A673 (cell line): Measurements from ENCODE around the gene WNK4. TPM values are rescaled to one million over a fixed set of nuclear protein-coding genes. Genes with fewer than 3 reads are reported as not detected.
"Not testable (repeated sequence)": the region's sequence is repeated elsewhere in the genome, so short reads cannot be mapped to it uniquely, and the experiment has no call there.

ENCODE experiments used
- Bru-seq: library from RNA; stranded (reverse); fragments of 400-500 nt; gene quantifications from one replicate; lab custom pipeline; 2021; lab: Mats Ljungman, UMichigan
- BruChase-seq, 2 experiments: library from RNA; stranded (reverse); fragments of 400-500 nt; gene quantifications; one replicate each; lab custom pipeline; 2021; lab: Mats Ljungman, UMichigan
- BruUV-seq: library from RNA; stranded (reverse); fragments of 400-500 nt; replicated peaks from 2 replicates; lab custom pipeline; 2021; lab: Mats Ljungman, UMichigan
- CTCF ChIA-PET: fragments of 300-600 bp; sonication (Branson Sonifier 250); formaldehyde crosslinking; loops from one replicate; lab custom pipeline; 2022; ENCODE audit warnings: antibody characterized with exemption; lab: Charles Lee
- POLR2A ChIA-PET: fragments of 300-600 bp; sonication (Branson Sonifier 250); formaldehyde crosslinking; loops from one replicate; lab custom pipeline; 2022; ENCODE audit warnings: antibody characterized with exemption; ENCODE audit not compliant: low non-redundant PET; lab: Charles Lee
- DNase-seq: peaks from one replicate; pipeline ENCODE4 v3.0.0-alpha.2; 2015; ENCODE audit warnings: low spot score
- H3K27ac ChIP-seq: fragments of 200-600 bp; sonication (generic); 2 replicates; pipeline ENCODE4 v1.5.1; 2016; ENCODE audit warnings: mixed run types, low read depth, mild to moderate bottlenecking, mixed read lengths, antibody characterized with exemption, low read length; ENCODE audit not compliant: poor library complexity, severe bottlenecking
- H3K27me3 ChIP-seq: fragments of 200-600 bp; sonication (generic); replicated peaks from 2 replicates; pipeline ENCODE4 v1.6.1; 2017; ENCODE audit warnings: mixed run types, low read depth, mild to moderate bottlenecking, mixed read lengths, antibody characterized with exemption, low read length; ENCODE audit not compliant: insufficient read depth, poor library complexity
- H3K36me3 ChIP-seq: fragments of 200-600 bp; sonication (generic); 2 replicates; pipeline ENCODE4 v1.6.1; 2016; ENCODE audit warnings: mixed run types, mild to moderate bottlenecking, mixed read lengths, antibody characterized with exemption, low read length; ENCODE audit not compliant: insufficient read depth, poor library complexity, severe bottlenecking
- H3K4me1 ChIP-seq: fragments of 200-600 bp; sonication (generic); 2 replicates; pipeline ENCODE4 v1.6.1; 2017; ENCODE audit warnings: mixed run types, mild to moderate bottlenecking, mixed read lengths, antibody characterized with exemption, low read length; ENCODE audit not compliant: insufficient read depth, poor library complexity, severe bottlenecking
- H3K4me3 ChIP-seq: fragments of 200-600 bp; sonication (generic); 2 replicates; pipeline ENCODE4 v1.5.1; 2016; ENCODE audit warnings: low read depth, mixed run types, mild to moderate bottlenecking, mixed read lengths, low read length; ENCODE audit not compliant: poor library complexity, severe bottlenecking
- H3K9me3 ChIP-seq: fragments of 200-600 bp; sonication (generic); 2 replicates; pipeline ENCODE4 v1.6.1; 2016; ENCODE audit warnings: mixed run types, low read depth, mild to moderate bottlenecking, mixed read lengths, antibody characterized with exemption, low read length; ENCODE audit not compliant: poor library complexity, severe bottlenecking
- EZH2 ChIP-seq: fragments of 200-600 bp; sonication (generic); IDR thresholded peaks from 2 replicates; pipeline ENCODE4 v1.6.1; 2017; ENCODE audit warnings: borderline replicate concordance, low read depth, mild to moderate bottlenecking, mixed read lengths, antibody characterized with exemption, low read length; ENCODE audit not compliant: poor library complexity, severe bottlenecking
- intact Hi-C: fragments of 100-400 bp; cut with micrococcal nuclease; formaldehyde crosslinking; loops from one replicate; pipeline ENCODE4 v1.10.0; 2022; ENCODE audit not compliant: unreplicated experiment
- long read RNA-seq: library from polyadenylated mRNA; stranded (forward); transcript quantifications from one replicate; pipeline ENCODE4 v2.0.0, GENCODE V29; 2022
- total RNA-seq: library from RNA; stranded (reverse); gene quantifications from 2 replicates; pipeline ENCODE4 v1.2.3, GENCODE V29; 2021
- TF ChIP-seq, protein P1 (sequence below): fragments of 300-800, 200-600 bp; sonication (generic); conservative IDR thresholded peaks from 2 replicates; pipeline ENCODE4 v1.5.1; 2017; ENCODE audit warnings: low read depth, mild to moderate bottlenecking, antibody characterized with exemption, low read length, moderate library complexity, mixed read lengths

WNK4 gene
- total RNA-seq = 0.11 and 0.37 TPM in 2 replicates
- percentile 19 among the genes with signal in this experiment for Bru-seq, nascent RNA
- percentile 17 among the genes with signal in this experiment for BruChase-seq, experiment 1, labeled RNA remaining after a 2-hour chase
- percentile 31 among the genes with signal in this experiment for BruChase-seq, experiment 2, labeled RNA remaining after a 6-hour chase
- long read RNA-seq = 0 reads

DNA sequence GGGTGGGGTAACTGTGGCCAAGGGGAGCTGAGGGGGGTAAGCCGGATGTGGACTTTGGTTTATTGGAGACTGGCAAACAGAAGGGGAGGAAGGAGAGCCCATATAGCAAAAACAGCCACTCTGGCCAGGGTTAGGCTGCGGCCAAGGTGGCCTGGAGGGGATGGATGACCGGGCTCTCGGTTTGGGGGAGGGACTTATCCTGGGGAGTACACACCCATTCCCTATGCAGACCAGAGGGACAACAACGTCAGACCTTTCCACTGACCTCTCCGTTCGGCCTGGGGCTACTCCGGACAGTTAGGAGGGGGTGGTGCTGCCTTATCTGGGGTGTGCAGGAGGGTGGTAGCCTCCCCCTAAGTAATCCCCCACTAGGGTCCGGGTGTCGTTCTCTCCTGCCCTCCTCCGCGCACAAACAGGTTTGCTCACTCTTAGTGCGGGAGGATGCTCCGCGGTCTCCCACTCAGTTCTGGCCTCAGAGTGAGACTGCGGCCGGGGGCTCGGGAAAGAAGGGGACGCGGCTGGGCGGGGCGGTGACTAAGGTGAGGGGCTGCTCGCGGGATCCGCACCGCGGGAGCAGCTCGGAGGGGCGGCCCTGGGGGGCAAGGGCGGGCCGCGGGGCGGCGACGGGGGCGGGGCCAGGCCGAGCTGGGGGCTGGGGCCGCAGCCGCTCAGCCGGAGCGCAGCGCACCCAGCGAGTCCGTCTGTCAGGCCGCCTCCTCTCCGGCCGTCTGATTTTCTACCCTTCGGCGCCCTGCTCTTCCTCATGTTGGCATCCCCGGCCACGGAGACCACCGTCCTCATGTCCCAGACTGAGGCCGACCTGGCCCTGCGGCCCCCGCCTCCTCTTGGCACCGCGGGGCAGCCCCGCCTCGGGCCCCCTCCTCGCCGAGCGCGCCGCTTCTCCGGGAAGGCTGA lies at the start of gene WNK4:
TSS of gene WNK4 (plus strand) at position 675 of the 915 bp plus-strand sequence. CDS start at position 764, 89 bp downstream.
- TF ChIP-seq EZH2 = no peak
- TF ChIP-seq, protein P1, sequence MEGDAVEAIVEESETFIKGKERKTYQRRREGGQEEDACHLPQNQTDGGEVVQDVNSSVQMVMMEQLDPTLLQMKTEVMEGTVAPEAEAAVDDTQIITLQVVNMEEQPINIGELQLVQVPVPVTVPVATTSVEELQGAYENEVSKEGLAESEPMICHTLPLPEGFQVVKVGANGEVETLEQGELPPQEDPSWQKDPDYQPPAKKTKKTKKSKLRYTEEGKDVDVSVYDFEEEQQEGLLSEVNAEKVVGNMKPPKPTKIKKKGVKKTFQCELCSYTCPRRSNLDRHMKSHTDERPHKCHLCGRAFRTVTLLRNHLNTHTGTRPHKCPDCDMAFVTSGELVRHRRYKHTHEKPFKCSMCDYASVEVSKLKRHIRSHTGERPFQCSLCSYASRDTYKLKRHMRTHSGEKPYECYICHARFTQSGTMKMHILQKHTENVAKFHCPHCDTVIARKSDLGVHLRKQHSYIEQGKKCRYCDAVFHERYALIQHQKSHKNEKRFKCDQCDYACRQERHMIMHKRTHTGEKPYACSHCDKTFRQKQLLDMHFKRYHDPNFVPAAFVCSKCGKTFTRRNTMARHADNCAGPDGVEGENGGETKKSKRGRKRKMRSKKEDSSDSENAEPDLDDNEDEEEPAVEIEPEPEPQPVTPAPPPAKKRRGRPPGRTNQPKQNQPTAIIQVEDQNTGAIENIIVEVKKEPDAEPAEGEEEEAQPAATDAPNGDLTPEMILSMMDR = no peak
- H3K36me3 ChIP-seq = no peaks in the 10 kb centered on the region
- POLR2A ChIA-PET = no interaction called here
- peak within 1 kb of the TSS; percentile 43 for H3K4me3 ChIP-seq
- no peak within 1 kb of the TSS for H3K27ac ChIP-seq
- peaks cover 13% of the 10 kb centered on the region for H3K27me3 ChIP-seq
- H3K4me1 ChIP-seq = no peaks in the 10 kb centered on the region
- H3K9me3 ChIP-seq = no peaks in the 10 kb centered on the region
- intact Hi-C loops = no loop called here
- CTCF ChIA-PET = no interaction called here
- no TSS peak for BruUV-seq
- DNase-seq = no peak

DNA sequence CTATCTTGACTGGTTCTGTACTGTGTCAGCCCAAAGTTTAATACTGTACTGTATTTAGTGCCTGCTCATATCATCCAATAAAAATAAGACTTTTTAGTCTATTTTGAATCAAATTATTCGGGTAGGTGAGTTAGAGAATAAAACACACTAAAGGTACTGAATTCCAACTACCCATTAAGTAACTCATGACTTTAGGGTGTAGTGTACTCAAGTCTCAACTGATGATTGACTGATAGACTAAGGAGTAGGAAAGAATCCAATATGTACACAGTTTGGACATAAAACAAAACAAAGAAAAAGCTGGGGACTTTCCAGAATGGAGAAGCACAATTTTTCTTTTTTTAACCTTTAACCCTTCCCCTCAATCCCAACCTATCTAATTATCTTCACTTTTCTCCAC lies 39.7 kb upstream of the WNK4 start:
- intact Hi-C loops = no loop called here

DNA sequence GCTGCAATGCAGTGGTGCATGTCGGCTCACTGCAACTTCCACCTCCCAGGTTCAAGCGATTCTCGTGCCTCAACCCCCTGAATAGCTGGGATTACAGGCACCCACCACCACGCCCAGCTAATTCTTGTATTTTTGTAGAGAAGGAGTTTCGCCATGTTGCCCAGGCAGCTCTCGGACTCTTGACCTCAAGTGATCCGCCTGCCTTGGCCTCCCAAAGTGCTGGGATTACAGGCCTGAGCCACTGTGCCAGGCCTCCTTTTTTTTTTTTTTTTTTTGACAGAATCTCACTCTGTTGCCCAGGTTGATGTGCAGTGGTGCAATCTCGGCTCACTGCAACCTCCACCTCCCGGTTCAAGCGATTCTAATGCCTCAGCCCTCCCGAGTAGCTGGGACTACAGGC lies 37.5 kb upstream of the WNK4 start:
- H3K36me3 ChIP-seq, intact Hi-C loops, H3K9me3 ChIP-seq, H3K27ac ChIP-seq, H3K4me3 ChIP-seq, H3K27me3 ChIP-seq, BruUV-seq, H3K4me1 ChIP-seq, DNase-seq, POLR2A ChIA-PET: not testable (repeated sequence)
- CTCF ChIA-PET = interaction anchor here (1.1 kb wide), 1 partner anchor 21 kb away, joined by 3 read pairs; no protein-coding TSS in a partner anchor

More for the DNA sequence above, 39.7 kb upstream of the WNK4 start:
- H3K36me3 ChIP-seq = no peaks in the 10 kb centered on the region
- DNase-seq = no peak
- H3K27me3 ChIP-seq = no peaks in the 10 kb centered on the region
- no peaks in the 10 kb centered on the region for H3K4me1 ChIP-seq
- CTCF ChIA-PET = no interaction called here
- H3K27ac ChIP-seq = no peak overlapping the region
- no peak for TF ChIP-seq EZH2
- TF ChIP-seq, protein P1 = no peak
- H3K9me3 ChIP-seq = no peaks in the 10 kb centered on the region
- H3K4me3 ChIP-seq = no peak overlapping the region
- no TSS peak for BruUV-seq
- POLR2A ChIA-PET = no interaction called here
